Measurements from ENCODE around the gene CELF4. TPM values are rescaled to one million over a fixed set of nuclear protein-coding genes. Genes with fewer than 3 reads are reported as not detected.

CELF4 gene
- total RNA-seq, 1 experiment from 2014 or later = not detected

DNA sequence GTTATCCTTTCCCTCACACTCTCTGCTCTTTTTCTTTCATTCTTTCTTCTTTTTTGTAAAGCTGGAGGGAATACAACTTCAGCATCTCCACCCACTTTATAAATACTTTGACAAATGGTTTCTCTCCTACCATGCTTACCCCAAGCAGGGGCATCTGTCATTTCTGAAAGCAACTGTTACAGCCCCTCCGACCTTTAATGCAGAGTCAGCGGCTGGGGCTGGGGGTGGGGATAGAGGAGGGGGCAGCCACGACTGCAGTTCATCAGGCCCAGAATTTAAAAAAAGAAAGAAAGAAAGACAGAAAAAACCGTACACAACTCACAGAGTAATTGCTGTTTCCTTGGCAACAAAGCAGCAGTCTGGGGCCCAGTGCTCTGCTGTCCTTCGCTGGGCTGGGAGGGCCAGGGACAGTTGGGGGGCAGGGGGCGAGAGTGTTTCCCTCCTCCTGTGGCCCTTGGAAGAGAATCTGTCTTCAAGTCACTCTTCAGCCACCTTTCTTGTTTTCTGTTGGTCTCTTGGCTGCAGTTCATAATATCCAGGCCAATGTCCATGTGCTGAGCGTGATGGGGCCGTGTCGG lies 53.8 kb downstream of the CELF4 start:
- CTCF ChIA-PET = no interaction called here
- POLR2A ChIA-PET = no interaction called here
- no peaks in the 10 kb centered on the region; the same call in 1 of the 2 replicates for H3K27me3 ChIP-seq (ENCODE audit: control insufficient read depth, insufficient read depth, low read length)
- in situ Hi-C loops (cut with HindIII; ENCODE audit: low pct_unique_long_range_greater_than_20kb, low sequenced_read_pairs) = no loop called here
- no peak for TF ChIP-seq POLR2AphosphoS5 (IDR thresholded peaks at IDR 0.05; ENCODE audit: low read depth, low read length)
- TF ChIP-seq, protein P1, sequence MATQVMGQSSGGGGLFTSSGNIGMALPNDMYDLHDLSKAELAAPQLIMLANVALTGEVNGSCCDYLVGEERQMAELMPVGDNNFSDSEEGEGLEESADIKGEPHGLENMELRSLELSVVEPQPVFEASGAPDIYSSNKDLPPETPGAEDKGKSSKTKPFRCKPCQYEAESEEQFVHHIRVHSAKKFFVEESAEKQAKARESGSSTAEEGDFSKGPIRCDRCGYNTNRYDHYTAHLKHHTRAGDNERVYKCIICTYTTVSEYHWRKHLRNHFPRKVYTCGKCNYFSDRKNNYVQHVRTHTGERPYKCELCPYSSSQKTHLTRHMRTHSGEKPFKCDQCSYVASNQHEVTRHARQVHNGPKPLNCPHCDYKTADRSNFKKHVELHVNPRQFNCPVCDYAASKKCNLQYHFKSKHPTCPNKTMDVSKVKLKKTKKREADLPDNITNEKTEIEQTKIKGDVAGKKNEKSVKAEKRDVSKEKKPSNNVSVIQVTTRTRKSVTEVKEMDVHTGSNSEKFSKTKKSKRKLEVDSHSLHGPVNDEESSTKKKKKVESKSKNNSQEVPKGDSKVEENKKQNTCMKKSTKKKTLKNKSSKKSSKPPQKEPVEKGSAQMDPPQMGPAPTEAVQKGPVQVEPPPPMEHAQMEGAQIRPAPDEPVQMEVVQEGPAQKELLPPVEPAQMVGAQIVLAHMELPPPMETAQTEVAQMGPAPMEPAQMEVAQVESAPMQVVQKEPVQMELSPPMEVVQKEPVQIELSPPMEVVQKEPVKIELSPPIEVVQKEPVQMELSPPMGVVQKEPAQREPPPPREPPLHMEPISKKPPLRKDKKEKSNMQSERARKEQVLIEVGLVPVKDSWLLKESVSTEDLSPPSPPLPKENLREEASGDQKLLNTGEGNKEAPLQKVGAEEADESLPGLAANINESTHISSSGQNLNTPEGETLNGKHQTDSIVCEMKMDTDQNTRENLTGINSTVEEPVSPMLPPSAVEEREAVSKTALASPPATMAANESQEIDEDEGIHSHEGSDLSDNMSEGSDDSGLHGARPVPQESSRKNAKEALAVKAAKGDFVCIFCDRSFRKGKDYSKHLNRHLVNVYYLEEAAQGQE (IDR thresholded peaks at IDR 0.05; ENCODE audit: insufficient read depth in 1 of 2, low read depth in 2 of 2, low read length in 1 of 2) = no peak
- TF ChIP-seq, protein P2, sequence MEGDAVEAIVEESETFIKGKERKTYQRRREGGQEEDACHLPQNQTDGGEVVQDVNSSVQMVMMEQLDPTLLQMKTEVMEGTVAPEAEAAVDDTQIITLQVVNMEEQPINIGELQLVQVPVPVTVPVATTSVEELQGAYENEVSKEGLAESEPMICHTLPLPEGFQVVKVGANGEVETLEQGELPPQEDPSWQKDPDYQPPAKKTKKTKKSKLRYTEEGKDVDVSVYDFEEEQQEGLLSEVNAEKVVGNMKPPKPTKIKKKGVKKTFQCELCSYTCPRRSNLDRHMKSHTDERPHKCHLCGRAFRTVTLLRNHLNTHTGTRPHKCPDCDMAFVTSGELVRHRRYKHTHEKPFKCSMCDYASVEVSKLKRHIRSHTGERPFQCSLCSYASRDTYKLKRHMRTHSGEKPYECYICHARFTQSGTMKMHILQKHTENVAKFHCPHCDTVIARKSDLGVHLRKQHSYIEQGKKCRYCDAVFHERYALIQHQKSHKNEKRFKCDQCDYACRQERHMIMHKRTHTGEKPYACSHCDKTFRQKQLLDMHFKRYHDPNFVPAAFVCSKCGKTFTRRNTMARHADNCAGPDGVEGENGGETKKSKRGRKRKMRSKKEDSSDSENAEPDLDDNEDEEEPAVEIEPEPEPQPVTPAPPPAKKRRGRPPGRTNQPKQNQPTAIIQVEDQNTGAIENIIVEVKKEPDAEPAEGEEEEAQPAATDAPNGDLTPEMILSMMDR (IDR thresholded peaks at IDR 0.05) = no peak
- no peak for TF ChIP-seq TCF7L2 (IDR thresholded peaks at IDR 0.05; ENCODE audit: low read depth, low read length)
- TF ChIP-seq SIN3A (IDR thresholded peaks at IDR 0.05; ENCODE audit: borderline replicate concordance, insufficient read depth, low read depth, low read length) = no peak
- no TSS peak for BruUV-seq (replicated peaks)
- H3K4me3 ChIP-seq (ENCODE audit: low read depth in 2 of 2, low read length in 2 of 2) = no peak overlapping the region
- H3K27ac ChIP-seq (ENCODE audit: low read length) = no peak overlapping the region
- DNase-seq (ENCODE audit: low read depth, low spot score) (no peak), ATAC-seq (no peak)
- intact Hi-C loops (cut with micrococcal nuclease; ENCODE audit: unreplicated experiment) = no loop called here
- no peaks in the 10 kb centered on the region for H3K36me3 ChIP-seq (ENCODE audit: control insufficient read depth, insufficient read depth, low read length)
- no peaks in the 10 kb centered on the region for H3K9me3 ChIP-seq (ENCODE audit: control insufficient read depth, insufficient read depth, low read depth, low read length)
- no peaks in the 10 kb centered on the region for H3K4me1 ChIP-seq (ENCODE audit: control insufficient read depth, insufficient read depth, low read length)

DNA sequence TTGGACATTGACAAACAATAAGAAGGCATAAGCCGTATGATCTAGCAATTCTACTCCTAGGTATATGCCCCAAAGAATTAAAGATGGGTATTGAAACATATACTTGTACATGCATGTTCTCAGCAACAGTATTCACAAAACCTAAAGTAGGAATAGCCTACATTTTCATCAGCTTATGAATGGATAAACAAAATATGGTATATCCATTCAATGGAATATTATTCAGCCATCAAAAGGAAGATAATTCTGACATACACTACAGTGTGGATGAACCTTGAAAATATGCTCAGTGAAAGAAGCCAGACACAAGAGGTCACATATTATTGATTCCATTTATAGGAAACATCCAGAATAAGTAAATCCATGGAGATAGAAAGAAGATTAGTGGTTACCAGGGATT lies 56.0 kb downstream of the CELF4 start:
- CTCF ChIA-PET = no interaction called here
- Histone ChIP-seq H3K9me3 (ENCODE audit: control insufficient read depth, insufficient read depth, low read depth, low read length) (no peaks in the 10 kb centered on the region), H3K4me3 (ENCODE audit: low read depth in 2 of 2, low read length in 2 of 2) (no peak overlapping the region), H3K27me3 (ENCODE audit: control insufficient read depth, insufficient read depth, low read length) (no peaks in the 10 kb centered on the region), H3K36me3 (ENCODE audit: control insufficient read depth, insufficient read depth, low read length) (no peaks in the 10 kb centered on the region), H3K4me1 (ENCODE audit: control insufficient read depth, insufficient read depth, low read length) (no peaks in the 10 kb centered on the region), H3K27ac (ENCODE audit: low read length) (no peak overlapping the region)
- no TSS peak for BruUV-seq (replicated peaks)
- intact Hi-C loops (cut with micrococcal nuclease; ENCODE audit: unreplicated experiment) = no loop called here
- POLR2A ChIA-PET = no interaction called here
- DNase-seq (ENCODE audit: low read depth, low spot score) (no peak), ATAC-seq (no peak)
- TF ChIP-seq TCF7L2 (IDR thresholded peaks at IDR 0.05; ENCODE audit: low read depth, low read length) (no peak), SIN3A (IDR thresholded peaks at IDR 0.05; ENCODE audit: borderline replicate concordance, insufficient read depth, low read depth, low read length) (no peak), POLR2AphosphoS5 (IDR thresholded peaks at IDR 0.05; ENCODE audit: low read depth, low read length) (no peak)
- TF ChIP-seq, protein P2 (IDR thresholded peaks at IDR 0.05) = no peak
- TF ChIP-seq, protein P1 (IDR thresholded peaks at IDR 0.05; ENCODE audit: insufficient read depth in 1 of 2, low read depth in 2 of 2, low read length in 1 of 2) = no peak
- in situ Hi-C loops (cut with HindIII; ENCODE audit: low pct_unique_long_range_greater_than_20kb, low sequenced_read_pairs) = no loop called here
